GM10248 (cell line): ENCODE measurements around the gene MAGEA10.

Experiments used
- CTCF ChIA-PET: fragments of 300-600 bp; sonication (Branson Sonifier 250); formaldehyde crosslinking; extraction: SDS; loops from one replicate; lab custom pipeline; 2021; ENCODE audit warnings: antibody characterized with exemption; lab: Yijun Ruan, JAX
- POLR2A ChIA-PET: fragments of 350-650 bp; sonication (Branson Sonifier 250); formaldehyde crosslinking; extraction: SDS; loops from one replicate; lab custom pipeline; 2020; ENCODE audit warnings: antibody characterized with exemption; lab: Yijun Ruan, JAX
- DNase-seq: peaks from one replicate; pipeline ENCODE4 v3.0.0; 2012; ENCODE audit errors: extremely low spot score
- CTCF ChIP-seq: IDR thresholded peaks from 2 replicates; pipeline ENCODE4 v1.5.1; 2012; ENCODE audit warnings: mild to moderate bottlenecking, low read depth; ENCODE audit errors: extremely low read depth, missing control alignments, control extremely low read depth

Gene MAGEA10

GRCh38 chrX:152086141-152086540 is 52.2 kb downstream of the MAGEA10 start:
- ChIA-PET CTCF (no interaction called here), POLR2A (no interaction called here)
- TF ChIP-seq CTCF, result no peak
- no peak for DNase-seq
